Mucosa of descending colon (tissue), 3 donors: ENCODE data around the gene LACTBL1. TPM values are rescaled to one million over a fixed set of nuclear protein-coding genes. Genes with fewer than 3 reads are reported as not detected.
"Not testable (repeated sequence)": the region's sequence is repeated elsewhere in the genome, so short reads cannot be mapped to it uniquely, and the experiment has no call there.

Source experiments
- ATAC-seq: fragments of 200-7000 bp; cut with Tn5 transposase; one replicate; pipeline ENCODE4 v1.9.1; 2020; ENCODE audit warnings: mild to moderate bottlenecking, moderate library complexity
- DNase-seq, 3 donors: peaks; one replicate each; pipeline ENCODE4 v3.0.0-alpha.2; 2020
- H3K36me3 ChIP-seq: fragments of 200-600 bp; one replicate; pipeline ENCODE4 v1.8.0; 2021; ENCODE audit warnings: low read depth, mild to moderate bottlenecking
- H3K4me1 ChIP-seq: fragments of 200-600 bp; one replicate; pipeline ENCODE4 v1.8.0; 2021; ENCODE audit warnings: low read depth, mild to moderate bottlenecking
- H3K4me3 ChIP-seq: fragments of 200-600 bp; one replicate; pipeline ENCODE4 v1.8.0; 2021; ENCODE audit warnings: mild to moderate bottlenecking
- H3K9me3 ChIP-seq: fragments of 200-600 bp; one replicate; pipeline ENCODE4 v1.8.0; 2021; ENCODE audit warnings: mild to moderate bottlenecking
- CTCF ChIP-seq: fragments of 200-600 bp; IDR thresholded peaks from one replicate; pipeline ENCODE4 v1.8.0; 2022; ENCODE audit warnings: antibody characterized with exemption, mild to moderate bottlenecking
- intact Hi-C, 2 donors: fragments of 100-400 bp; cut with DNase I in 1 of 2; cut with micrococcal nuclease in 1 of 2; formaldehyde crosslinking; loops; one replicate each; pipeline versions ENCODE4 v1.11.0 to v1.11.1; 2022; cut with DNase I, micrococcal nuclease
- total RNA-seq, 3 donors: library from RNA; stranded (reverse); fragmentation: NEBNext Ultra II Directional in 2 of 3; extraction: Animal tissue kit (Norgen Biotek cat#: 25700) in 2 of 3; gene quantifications; one replicate each; pipeline versions ENCODE4 v1.2.1 to v1.2.4, GENCODE V29; 2021 to 2023
- donor health status: DM: no; HTN: no; CAD: no; lungs with moderate emphysema.
- donor health status: DM: no; HTN: no; CAD: no.
- donor health status: DM: no; HTN: yes; CAD: no.

The LACTBL1 gene
- total RNA-seq, 3 donors from 2014 or later = not detected

- DNase-seq (no peak), ATAC-seq (no peak)
- intact Hi-C loops = no loop called here
- Histone ChIP-seq H3K4me1 (no peaks in the 10 kb centered on the region), H3K4me3 (no peak overlapping the region), H3K36me3 (no peaks in the 10 kb centered on the region), H3K9me3 (peaks cover 6% of the 10 kb centered on the region)
- no peak for TF ChIP-seq CTCF
Observed at GRCh38 chr1:23004112-23004511, 31.4 kb upstream of the LACTBL1 start.

GRCh38 chr1:23002218-23002617 lies 29.6 kb upstream of the LACTBL1 start:
- H3K4me3 ChIP-seq, H3K9me3 ChIP-seq, H3K4me1 ChIP-seq, DNase-seq, ATAC-seq, intact Hi-C loops, H3K36me3 ChIP-seq: not testable (repeated sequence)

- H3K36me3 ChIP-seq, ATAC-seq, DNase-seq, H3K4me1 ChIP-seq, H3K4me3 ChIP-seq, H3K9me3 ChIP-seq, intact Hi-C loops: not testable (repeated sequence)
Observed at GRCh38 chr1:23000133-23000532, 27.5 kb upstream of the LACTBL1 start.

GRCh38 chr1:22997528-22997927 lies 24.9 kb upstream of the LACTBL1 start:
- H3K36me3 ChIP-seq, DNase-seq, H3K4me1 ChIP-seq, ATAC-seq, H3K4me3 ChIP-seq, intact Hi-C loops: not testable (repeated sequence)
- peaks cover 18% of the 10 kb centered on the region for H3K9me3 ChIP-seq

DNA sequence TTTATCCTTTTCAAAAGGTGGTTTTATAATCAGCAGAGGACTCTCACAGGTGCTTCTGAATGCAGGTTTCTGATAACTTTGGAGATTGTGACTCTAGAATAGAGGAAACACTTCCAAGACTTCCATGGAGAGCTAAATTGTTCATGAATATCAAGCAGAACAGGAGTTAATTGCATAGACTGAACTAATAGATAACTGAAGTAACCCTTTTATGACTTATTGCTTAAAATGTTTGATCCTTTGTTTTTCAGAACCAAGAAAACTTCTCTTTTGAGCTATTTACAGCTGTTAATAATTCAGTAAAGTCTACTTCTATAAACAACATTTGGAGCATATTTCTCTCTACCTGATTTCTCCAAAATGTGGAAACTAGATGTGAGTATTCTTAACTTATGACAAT lies 23.1 kb upstream of the LACTBL1 start:
- intact Hi-C loops = no loop called here
- Histone ChIP-seq H3K36me3 (no peaks in the 10 kb centered on the region), H3K4me1 (no peaks in the 10 kb centered on the region), H3K4me3 (no peak overlapping the region), H3K9me3 (peaks cover 19% of the 10 kb centered on the region)
- no peak for TF ChIP-seq CTCF
- no peak for DNase-seq
- no peak for ATAC-seq

DNA sequence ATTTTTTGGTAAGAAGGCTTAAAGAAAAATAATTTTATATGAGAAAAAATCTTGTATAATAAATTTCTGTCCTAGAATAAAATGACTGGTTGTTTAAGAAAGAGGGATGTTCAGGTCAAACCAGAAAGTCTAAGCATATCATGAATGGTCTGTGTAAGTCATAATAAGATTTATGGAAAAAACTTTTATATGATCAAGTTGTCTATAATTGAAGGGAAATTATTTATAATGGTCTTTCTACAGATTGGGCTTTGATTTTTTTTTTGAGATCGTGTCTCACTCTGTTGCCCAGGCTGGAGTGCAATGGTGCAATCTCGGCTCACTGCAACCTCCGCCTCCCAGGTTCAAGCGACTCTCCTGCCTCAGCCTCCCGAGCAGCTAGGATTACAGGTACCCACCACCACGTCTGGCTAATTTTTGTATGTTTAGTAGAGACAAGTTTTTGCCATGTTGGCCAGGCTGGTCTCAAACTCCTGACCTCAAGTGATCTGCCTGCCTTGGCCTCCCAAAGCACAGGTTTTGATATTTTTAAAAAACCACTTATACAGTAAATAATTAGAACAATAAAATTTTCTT lies 20.6 kb upstream of the LACTBL1 start:
- ATAC-seq, H3K4me3 ChIP-seq, DNase-seq, intact Hi-C loops, H3K36me3 ChIP-seq, H3K4me1 ChIP-seq: not testable (repeated sequence)
- peaks cover 13% of the 10 kb centered on the region for H3K9me3 ChIP-seq

- H3K36me3 ChIP-seq, intact Hi-C loops, DNase-seq, ATAC-seq, H3K4me1 ChIP-seq, H3K4me3 ChIP-seq: not testable (repeated sequence)
- peaks cover 13% of the 10 kb centered on the region for H3K9me3 ChIP-seq
Observed at GRCh38 chr1:22992384-22992783, 19.7 kb upstream of the LACTBL1 start.

DNA sequence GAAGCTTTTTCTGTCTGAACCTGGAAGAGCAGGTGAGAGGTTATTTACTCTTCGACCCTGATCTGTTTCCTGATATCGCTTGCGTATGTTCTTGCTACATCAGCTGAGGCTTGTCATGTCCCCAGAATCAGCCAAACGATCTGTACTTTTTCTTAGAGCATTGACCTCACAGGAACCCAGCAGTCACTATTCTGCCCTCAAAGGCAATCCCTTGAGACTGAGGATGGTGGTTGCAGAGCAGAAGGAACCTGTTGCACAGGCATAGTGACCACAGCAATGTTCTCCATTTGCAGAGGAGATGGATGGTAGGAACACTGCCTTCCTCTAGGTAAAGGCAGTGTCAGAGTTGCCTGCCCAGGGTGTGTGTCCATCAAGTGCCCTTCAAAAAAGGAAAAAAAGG lies 11.3 kb upstream of the LACTBL1 start:
- ATAC-seq (no peak), DNase-seq (no peak)
- no peak overlapping the region for H3K4me3 ChIP-seq
- no peaks in the 10 kb centered on the region for H3K36me3 ChIP-seq
- intact Hi-C loops = no loop called here
- no peaks in the 10 kb centered on the region for H3K9me3 ChIP-seq
- H3K4me1 ChIP-seq = no peaks in the 10 kb centered on the region
- TF ChIP-seq CTCF = no peak

- H3K4me1 ChIP-seq, H3K4me3 ChIP-seq, ATAC-seq, H3K9me3 ChIP-seq, intact Hi-C loops, DNase-seq, H3K36me3 ChIP-seq: not testable (repeated sequence)
Observed at GRCh38 chr1:22980471-22980790, 7.8 kb upstream of the LACTBL1 start.
